HFF-Myc (cell line): ENCODE data around the gene RASSF5.

ENCODE experiments used
- DNase-seq: peaks from one replicate; pipeline ENCODE4 v3.0.0-alpha.2; 2011; ENCODE audit warnings: low read depth; ENCODE audit errors: extremely low read depth
- H3K4me3 ChIP-seq: replicated peaks from 2 replicates; pipeline ENCODE4 v1.5.1; 2011; ENCODE audit warnings: low read depth, mild to moderate bottlenecking, control low read depth, low read length
- TF ChIP-seq, protein P1 (sequence below): IDR thresholded peaks from 2 replicates; pipeline ENCODE4 v1.5.1; 2012; ENCODE audit warnings: mild to moderate bottlenecking, low read depth, low read length, control low read depth; ENCODE audit errors: missing control alignments

Gene RASSF5

DNA sequence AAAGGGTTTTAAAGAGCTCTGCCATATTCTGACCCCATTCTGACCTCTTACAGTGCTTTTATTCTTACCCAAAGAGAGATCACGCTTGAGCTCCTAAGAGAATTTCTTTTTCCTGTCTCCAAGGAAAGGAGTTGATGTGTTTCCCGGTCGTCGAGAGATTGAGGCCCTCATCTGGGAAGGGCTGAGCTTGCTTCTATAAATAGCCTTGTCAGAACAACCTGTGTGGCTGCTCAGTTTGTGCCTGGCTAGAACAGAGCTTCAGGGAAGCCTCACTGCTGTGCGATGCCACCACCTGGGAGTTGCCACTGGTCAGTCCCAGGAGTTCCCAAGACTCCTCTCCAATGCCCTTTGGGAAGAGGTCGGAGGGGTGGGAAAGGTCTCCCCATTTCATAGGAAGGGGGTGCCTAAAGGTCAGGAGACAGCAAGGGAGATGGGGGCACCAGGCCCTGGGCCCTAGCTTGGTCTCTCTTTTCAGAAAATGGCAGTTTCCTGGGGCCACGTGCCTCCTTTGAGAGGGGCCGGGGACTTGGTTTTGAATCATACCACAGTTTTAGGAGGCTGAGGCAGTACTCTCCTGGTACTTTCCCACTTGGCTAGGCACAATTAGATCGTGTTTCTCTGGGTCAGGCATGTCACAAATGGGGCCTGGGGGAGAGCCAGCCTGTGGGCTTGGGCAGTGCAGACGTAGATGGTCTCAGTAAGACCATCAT is 52.8 kb downstream of the RASSF5 start:
- DNase-seq, result no peak
- TF ChIP-seq, protein P1, sequence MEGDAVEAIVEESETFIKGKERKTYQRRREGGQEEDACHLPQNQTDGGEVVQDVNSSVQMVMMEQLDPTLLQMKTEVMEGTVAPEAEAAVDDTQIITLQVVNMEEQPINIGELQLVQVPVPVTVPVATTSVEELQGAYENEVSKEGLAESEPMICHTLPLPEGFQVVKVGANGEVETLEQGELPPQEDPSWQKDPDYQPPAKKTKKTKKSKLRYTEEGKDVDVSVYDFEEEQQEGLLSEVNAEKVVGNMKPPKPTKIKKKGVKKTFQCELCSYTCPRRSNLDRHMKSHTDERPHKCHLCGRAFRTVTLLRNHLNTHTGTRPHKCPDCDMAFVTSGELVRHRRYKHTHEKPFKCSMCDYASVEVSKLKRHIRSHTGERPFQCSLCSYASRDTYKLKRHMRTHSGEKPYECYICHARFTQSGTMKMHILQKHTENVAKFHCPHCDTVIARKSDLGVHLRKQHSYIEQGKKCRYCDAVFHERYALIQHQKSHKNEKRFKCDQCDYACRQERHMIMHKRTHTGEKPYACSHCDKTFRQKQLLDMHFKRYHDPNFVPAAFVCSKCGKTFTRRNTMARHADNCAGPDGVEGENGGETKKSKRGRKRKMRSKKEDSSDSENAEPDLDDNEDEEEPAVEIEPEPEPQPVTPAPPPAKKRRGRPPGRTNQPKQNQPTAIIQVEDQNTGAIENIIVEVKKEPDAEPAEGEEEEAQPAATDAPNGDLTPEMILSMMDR, result no peak
- no peak overlapping the region for H3K4me3 ChIP-seq

DNA sequence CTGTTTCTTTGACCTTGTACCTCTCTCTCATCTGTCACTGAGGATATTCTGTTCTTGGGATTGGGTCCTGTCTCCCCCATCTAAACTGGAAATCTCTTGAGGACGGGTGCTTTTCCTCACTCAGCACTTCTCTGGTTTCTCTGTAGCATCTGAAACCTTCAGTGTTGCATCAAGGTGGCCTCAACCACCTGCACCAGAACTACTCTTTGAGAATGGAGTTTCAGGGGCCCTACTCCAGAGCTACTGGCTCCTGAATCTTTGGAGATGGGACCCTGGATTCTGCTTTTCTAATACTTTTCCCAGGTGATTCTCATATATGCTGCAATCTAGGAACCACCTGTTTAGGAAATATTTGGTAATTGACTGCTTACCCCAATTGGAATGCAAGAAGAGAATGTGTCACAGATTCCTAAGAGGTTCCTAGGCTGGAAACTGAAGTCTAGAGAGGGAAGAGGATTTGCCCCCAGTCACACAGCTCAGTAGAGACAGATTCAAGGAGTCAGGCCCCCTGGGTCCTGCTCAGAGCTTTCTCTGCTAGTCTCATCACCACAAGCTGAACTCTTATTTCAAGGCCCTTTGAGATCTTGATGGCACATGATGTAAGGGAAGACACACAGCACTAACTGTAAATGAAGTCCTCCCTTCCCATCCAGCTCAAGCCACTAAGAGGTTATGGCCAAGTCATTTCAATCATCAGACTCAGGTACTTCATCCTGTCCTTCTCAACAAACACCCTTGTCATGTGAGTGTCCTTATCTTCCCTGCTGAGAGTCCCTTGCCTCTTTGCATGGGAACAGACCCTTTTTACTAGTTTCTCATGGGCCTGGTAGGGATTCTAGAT is 56.3 kb downstream of the RASSF5 start:
- TF ChIP-seq, protein P1, result no peak
- H3K4me3 ChIP-seq, result no peak overlapping the region
- DNase-seq, result no peak

DNA sequence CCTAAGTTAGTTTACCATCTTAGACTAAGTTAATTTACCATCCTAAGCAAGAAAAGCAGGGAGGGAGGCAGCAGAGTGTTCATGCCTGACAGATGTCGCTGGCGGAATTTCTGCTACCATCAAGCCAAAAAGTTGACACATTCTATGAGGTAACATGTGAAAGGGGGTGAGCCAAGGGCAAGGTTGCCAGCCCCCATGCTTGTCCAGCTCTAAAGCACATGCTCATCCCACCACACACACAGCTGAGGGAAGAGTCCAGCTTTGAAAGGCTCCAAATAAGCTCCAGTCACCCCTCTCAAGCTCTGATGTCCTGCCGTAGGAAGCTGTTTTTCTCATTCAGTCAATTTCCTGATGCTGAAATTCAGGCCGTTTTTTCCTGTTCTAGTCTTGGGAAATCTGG is 58.7 kb downstream of the RASSF5 start:
- no peak overlapping the region for H3K4me3 ChIP-seq
- TF ChIP-seq, protein P1, result no peak

DNA sequence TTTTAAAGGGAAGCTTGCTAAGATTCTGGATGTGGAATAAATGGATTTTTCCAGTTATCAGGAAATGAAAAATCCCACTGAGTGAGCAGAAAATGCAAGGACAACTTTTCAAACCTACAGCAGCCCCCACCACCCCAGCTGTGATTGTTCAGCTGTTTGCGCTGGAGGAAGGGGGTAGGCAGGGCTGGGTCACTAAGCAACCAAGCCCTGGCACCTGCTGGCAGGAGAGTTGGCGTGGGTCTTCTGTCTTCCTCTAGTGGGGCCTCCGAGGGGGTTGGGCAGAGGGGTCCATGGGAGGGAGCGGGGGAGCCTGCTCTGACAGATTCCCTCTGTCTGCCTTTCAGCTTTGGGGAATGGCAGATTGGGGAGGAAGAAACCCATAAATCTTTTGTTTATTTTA is 59.7 kb downstream of the RASSF5 start:
- DNase-seq, result no peak
- H3K4me3 ChIP-seq, result no peak overlapping the region
- TF ChIP-seq, protein P1, result no peak

More for the DNA sequence above, 58.7 kb downstream of the RASSF5 start:
- DNase-seq, result no peak

DNA sequence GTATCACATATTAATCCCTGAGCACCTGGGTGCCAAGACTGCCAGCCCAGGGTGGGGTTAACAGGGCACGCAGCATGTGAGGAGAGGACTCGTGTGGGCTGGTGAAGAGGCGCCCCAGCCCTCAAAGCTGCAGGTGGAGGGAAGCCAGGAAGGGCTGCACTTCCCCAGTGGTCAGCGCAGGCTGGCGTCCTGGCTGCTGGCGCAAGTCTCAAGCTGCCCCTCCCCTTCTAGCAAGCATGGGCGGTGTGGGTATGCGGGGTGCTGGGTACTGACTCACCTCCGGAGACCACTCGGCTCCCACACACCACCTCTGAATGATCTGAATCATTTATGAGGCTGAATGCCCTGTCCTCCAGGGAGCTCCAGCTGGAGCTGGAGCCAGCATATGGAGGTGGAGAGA is 60.9 kb downstream of the RASSF5 start:
- no peak for DNase-seq
- TF ChIP-seq, protein P1, result no peak
- H3K4me3 ChIP-seq, result no peak overlapping the region

DNA sequence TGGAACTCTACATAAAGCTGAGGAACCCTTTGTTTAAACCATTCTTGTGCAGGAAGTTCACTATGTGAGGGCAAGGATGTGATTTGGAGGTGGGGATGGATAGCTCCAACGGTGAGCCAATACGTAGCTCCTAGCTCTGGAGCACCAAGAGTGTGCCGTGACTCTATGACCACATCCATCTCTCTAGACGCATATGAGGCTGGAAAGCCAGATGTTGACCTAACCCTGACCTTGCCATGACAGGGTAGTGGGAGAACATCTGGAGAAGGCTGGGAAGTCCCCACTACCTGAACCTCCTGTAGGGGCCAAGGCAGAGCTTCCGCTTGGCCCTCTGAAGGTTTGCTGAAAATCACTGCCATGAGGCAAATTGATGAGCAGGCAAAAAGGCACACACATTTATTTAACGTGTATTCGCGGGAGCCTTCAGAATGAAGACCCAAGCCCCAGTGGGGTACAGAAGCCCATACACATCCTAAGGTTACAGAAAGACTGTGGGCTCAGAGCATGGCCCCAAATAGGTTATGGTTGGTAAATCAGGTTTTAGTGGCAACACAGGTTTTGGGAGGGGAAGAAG is 61.5 kb downstream of the RASSF5 start:
- H3K4me3 ChIP-seq, result no peak overlapping the region
- TF ChIP-seq, protein P1, result no peak
- DNase-seq, result no peak
